GM18520 (cell line): ENCODE results near the gene RNPS1.

Experiments
- ATAC-seq: cut with Tn5 transposase; IDR thresholded peaks from one replicate; pipeline ENCODE4 v1.9.1; 2021; ENCODE audit not compliant: unreplicated experiment

The RNPS1 gene

GRCh38 chr16:2236337-2237101 lies 31.4 kb downstream of the RNPS1 start, which contains the start of gene DNASE1L2:
Gene DNASE1L2 (plus strand): TSS chr16:2236444. CDS start chr16:2236817, 373 bp downstream.
- ATAC-seq = no peak

- no peak for ATAC-seq
These were observed 32.1 kb downstream of the RNPS1 start for GRCh38 chr16:2235695-2236336.

GRCh38 chr16:2235234-2235651 lies 32.7 kb downstream of the RNPS1 start:
- no peak for ATAC-seq

GRCh38 chr16:2234813-2235170 lies 33.1 kb downstream of the RNPS1 start:
- no peak for ATAC-seq

- ATAC-seq = no peak
These were observed 33.8 kb downstream of the RNPS1 start for GRCh38 chr16:2233872-2234812.

- no peak for ATAC-seq
These were observed 34.7 kb downstream of the RNPS1 start for GRCh38 chr16:2233046-2233775.

- no peak for ATAC-seq
These were observed 35.6 kb downstream of the RNPS1 start for GRCh38 chr16:2232094-2232990.

GRCh38 chr16:2231016-2231931 lies 36.7 kb downstream of the RNPS1 start:
- ATAC-seq = no peak

- no peak for ATAC-seq
These were observed 37.5 kb downstream of the RNPS1 start for GRCh38 chr16:2230376-2230775.

- ATAC-seq = no peak
These were observed 38.2 kb downstream of the RNPS1 start for GRCh38 chr16:2229632-2230250.

GRCh38 chr16:2229091-2229490 lies 38.8 kb downstream of the RNPS1 start:
- no peak for ATAC-seq

- ATAC-seq = no peak
These were observed 39.6 kb downstream of the RNPS1 start for GRCh38 chr16:2228161-2228824.

- ATAC-seq = no peak
These were observed 41.0 kb downstream of the RNPS1 start for GRCh38 chr16:2226918-2227317.

GRCh38 chr16:2226245-2226793 lies 41.6 kb downstream of the RNPS1 start:
- no peak for ATAC-seq

GRCh38 chr16:2223942-2224486 lies 43.9 kb downstream of the RNPS1 start:
- ATAC-seq = no peak

- ATAC-seq = peak; percentile 92
These were observed 44.5 kb downstream of the RNPS1 start, which contains the start of gene E4F1 for GRCh38 chr16:2223221-2223941. Gene E4F1 (plus strand): TSS chr16:2223591. CDS start chr16:2223614, 23 bp downstream.
